Measurements from ENCODE around the gene KNG1.
"Not testable (repeated sequence)": the region's sequence is repeated elsewhere in the genome, so short reads cannot be mapped to it uniquely, and the experiment has no call there.

KNG1 gene

GRCh38 chr3:186683979-186684378 lies 33.2 kb upstream of the KNG1 start:
- DNase-seq (ENCODE audit: low read depth in 1 of 2, low spot score in 1 of 2): no peak
- no peak overlapping the region for H3K4me3 ChIP-seq (replicated peaks; ENCODE audit: insufficient read depth, low read length)
- no peak for TF ChIP-seq GABPA (IDR thresholded peaks at IDR 0.05; ENCODE audit: low read depth)
- H3K27me3 ChIP-seq (ENCODE audit: insufficient read depth, poor library complexity, severe bottlenecking): peaks cover 1% of the 10 kb centered on the region
- H3K27ac ChIP-seq (replicated peaks): no peak overlapping the region

DNA sequence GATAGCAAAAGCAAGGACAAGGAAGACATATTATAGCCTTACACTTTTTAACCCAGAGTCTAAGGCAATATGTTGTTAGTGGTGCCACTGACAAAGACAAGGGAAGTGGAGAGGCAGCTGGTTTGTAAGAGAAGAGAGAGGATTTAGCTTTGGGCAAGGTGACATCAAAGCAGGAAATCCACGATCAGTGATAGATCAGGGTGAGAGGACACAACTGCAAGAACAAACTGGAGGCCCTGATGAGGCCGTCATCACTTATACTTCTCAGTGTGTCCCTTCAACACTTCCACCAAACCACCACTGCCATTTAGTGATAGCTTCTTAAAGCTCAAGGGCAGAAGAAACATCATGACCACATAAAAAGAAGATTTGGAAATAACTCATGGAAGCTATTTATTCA lies 30.7 kb upstream of the KNG1 start:
- DNase-seq (ENCODE audit: low read depth in 1 of 2, low spot score in 1 of 2); H3K27ac ChIP-seq (replicated peaks); H3K27me3 ChIP-seq (ENCODE audit: insufficient read depth, poor library complexity, severe bottlenecking): not testable (repeated sequence)

GRCh38 chr3:186687120-186687651 lies 30.0 kb upstream of the KNG1 start:
- TF ChIP-seq SPI1 (IDR thresholded peaks at IDR 0.05; ENCODE audit: borderline replicate concordance, low read depth) (no peak), CTCF (IDR thresholded peaks at IDR 0.05; ENCODE audit: insufficient read depth, low read length) (no peak)
- no peak overlapping the region for H3K27ac ChIP-seq (replicated peaks)
- DNase-seq (ENCODE audit: low read depth in 1 of 2, low spot score in 1 of 2): no peak
- no peak overlapping the region for H3K4me3 ChIP-seq (replicated peaks; ENCODE audit: insufficient read depth, low read length)
- H3K27me3 ChIP-seq (ENCODE audit: insufficient read depth, poor library complexity, severe bottlenecking): peaks cover 3% of the 10 kb centered on the region

More for the DNA sequence above, 30.7 kb upstream of the KNG1 start:
- not testable (repeated sequence) for H3K4me3 ChIP-seq (replicated peaks; ENCODE audit: insufficient read depth, low read length)

- not testable (repeated sequence) for H3K27me3 ChIP-seq (ENCODE audit: insufficient read depth, poor library complexity, severe bottlenecking); H3K27ac ChIP-seq (replicated peaks); H3K4me3 ChIP-seq (replicated peaks; ENCODE audit: insufficient read depth, low read length); DNase-seq (ENCODE audit: low read depth in 1 of 2, low spot score in 1 of 2)
Measured at GRCh38 chr3:186690304-186690703, 26.9 kb upstream of the KNG1 start.

DNA sequence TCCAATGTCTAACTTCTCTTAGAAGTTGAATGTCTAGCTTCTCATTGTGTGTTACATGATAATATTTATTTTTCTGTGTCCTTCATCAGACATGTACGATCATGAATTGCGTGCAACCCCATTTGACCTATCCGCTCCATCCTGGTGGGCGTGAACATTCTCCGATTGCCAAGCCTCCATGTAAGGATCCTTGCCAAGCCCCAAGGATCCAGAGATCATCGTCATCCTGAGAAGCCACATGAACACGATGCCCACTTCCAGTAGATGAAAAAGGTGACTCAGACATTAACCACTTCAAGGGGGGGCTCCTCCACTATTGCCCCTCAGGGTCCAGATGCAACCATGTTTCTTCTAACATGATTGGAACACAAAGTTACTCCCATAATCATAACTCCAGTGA lies 25.5 kb upstream of the KNG1 start:
- Histone ChIP-seq H3K4me3 (replicated peaks; ENCODE audit: insufficient read depth, low read length) (no peak overlapping the region), H3K27me3 (ENCODE audit: insufficient read depth, poor library complexity, severe bottlenecking) (peaks cover 3% of the 10 kb centered on the region), H3K27ac (replicated peaks) (no peak overlapping the region)
- TF ChIP-seq REST (IDR thresholded peaks at IDR 0.05; ENCODE audit: insufficient replicate concordance, low read depth) (no peak), GABPA (IDR thresholded peaks at IDR 0.05; ENCODE audit: low read depth) (no peak), POLR2AphosphoS5 (IDR thresholded peaks at IDR 0.05; ENCODE audit: low read depth) (no peak), SPI1 (IDR thresholded peaks at IDR 0.05; ENCODE audit: borderline replicate concordance, low read depth) (no peak), CTCF (IDR thresholded peaks at IDR 0.05; ENCODE audit: insufficient read depth, low read length) (no peak)
- no peak for DNase-seq (ENCODE audit: low read depth in 1 of 2, low spot score in 1 of 2)

DNA sequence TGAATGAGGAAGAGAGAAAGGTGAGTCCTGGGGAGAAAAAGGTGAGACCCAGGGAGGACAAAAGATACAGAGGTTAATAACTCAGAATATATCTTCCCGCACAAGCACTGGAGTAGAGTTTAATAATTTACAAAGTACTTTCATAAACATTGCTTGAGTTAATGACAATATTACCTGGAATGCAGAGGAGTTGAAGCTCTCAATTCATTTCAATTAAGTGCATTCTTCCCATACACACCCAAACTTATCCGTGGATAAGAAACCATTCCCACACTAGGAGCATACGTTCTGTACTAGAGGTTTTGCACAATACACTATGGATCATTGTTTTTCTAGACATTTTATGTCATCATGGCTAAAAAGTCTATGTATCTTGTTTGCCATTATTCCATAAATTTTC lies 23.3 kb upstream of the KNG1 start:
- no peak for DNase-seq (ENCODE audit: low read depth in 1 of 2, low spot score in 1 of 2)
- no peak overlapping the region for H3K4me3 ChIP-seq (replicated peaks; ENCODE audit: insufficient read depth, low read length)
- H3K27ac ChIP-seq (replicated peaks): no peak overlapping the region
- TF ChIP-seq SPI1 (IDR thresholded peaks at IDR 0.05; ENCODE audit: borderline replicate concordance, low read depth) (no peak), CTCF (IDR thresholded peaks at IDR 0.05; ENCODE audit: insufficient read depth, low read length) (no peak), POLR2AphosphoS5 (IDR thresholded peaks at IDR 0.05; ENCODE audit: low read depth) (no peak), REST (IDR thresholded peaks at IDR 0.05; ENCODE audit: insufficient replicate concordance, low read depth) (no peak), GABPA (IDR thresholded peaks at IDR 0.05; ENCODE audit: low read depth) (no peak)
- H3K27me3 ChIP-seq (ENCODE audit: insufficient read depth, poor library complexity, severe bottlenecking): peaks cover 3% of the 10 kb centered on the region

All from HL-60 (cell line).